ENCODE measurements around the gene PDP2.

PDP2 gene

GRCh38 chr16:66899310-66899944 lies 19.1 kb downstream of the PDP2 start:
- FAIRE-seq (no peak), DNase-seq (ENCODE audit: insufficient read length) (no peak)
- no peak for TF ChIP-seq TAF1 (IDR thresholded peaks at IDR 0.05; ENCODE audit: borderline replicate concordance, low read depth, low read length)
- TF ChIP-seq POLR2A (IDR thresholded peaks at IDR 0.05; ENCODE audit: low read depth, low read length), result no peak
- TF ChIP-seq POLR2AphosphoS5 (IDR thresholded peaks at IDR 0.05; ENCODE audit: low read depth, low read length), result no peak

GRCh38 chr16:66899945-66900710 lies 19.8 kb downstream of the PDP2 start:
- TF ChIP-seq POLR2AphosphoS5 (IDR thresholded peaks at IDR 0.05; ENCODE audit: low read depth, low read length), result no peak
- TF ChIP-seq TAF1 (IDR thresholded peaks at IDR 0.05; ENCODE audit: borderline replicate concordance, low read depth, low read length), result no peak
- no peak for TF ChIP-seq POLR2A (IDR thresholded peaks at IDR 0.05; ENCODE audit: low read depth, low read length)
- DNase-seq (ENCODE audit: insufficient read length) (no peak), FAIRE-seq (no peak)

- FAIRE-seq (no peak), DNase-seq (ENCODE audit: insufficient read length) (no peak)
- TF ChIP-seq POLR2AphosphoS5 (IDR thresholded peaks at IDR 0.05; ENCODE audit: low read depth, low read length) (no peak), POLR2A (IDR thresholded peaks at IDR 0.05; ENCODE audit: low read depth, low read length) (no peak), TAF1 (IDR thresholded peaks at IDR 0.05; ENCODE audit: borderline replicate concordance, low read depth, low read length) (no peak)
These were observed 20.6 kb downstream of the PDP2 start for GRCh38 chr16:66900721-66901441.

- FAIRE-seq (no peak), DNase-seq (ENCODE audit: insufficient read length) (no peak)
- TF ChIP-seq POLR2AphosphoS5 (IDR thresholded peaks at IDR 0.05; ENCODE audit: low read depth, low read length) (no peak), POLR2A (IDR thresholded peaks at IDR 0.05; ENCODE audit: low read depth, low read length) (no peak), TAF1 (IDR thresholded peaks at IDR 0.05; ENCODE audit: borderline replicate concordance, low read depth, low read length) (no peak)
These were observed 21.3 kb downstream of the PDP2 start for GRCh38 chr16:66901626-66902025.

GRCh38 chr16:66902648-66903543 lies 22.6 kb downstream of the PDP2 start:
- peak; percentile 6 for DNase-seq (ENCODE audit: insufficient read length)
- no peak for FAIRE-seq
- no peak for TF ChIP-seq TAF1 (IDR thresholded peaks at IDR 0.05; ENCODE audit: borderline replicate concordance, low read depth, low read length)
- TF ChIP-seq POLR2A (IDR thresholded peaks at IDR 0.05; ENCODE audit: low read depth, low read length), result no peak
- TF ChIP-seq POLR2AphosphoS5 (IDR thresholded peaks at IDR 0.05; ENCODE audit: low read depth, low read length), result no peak

GRCh38 chr16:66903544-66904427 lies 23.5 kb downstream of the PDP2 start:
- DNase-seq (ENCODE audit: insufficient read length) (peak; percentile 20), FAIRE-seq (no peak)
- no peak for TF ChIP-seq POLR2A (IDR thresholded peaks at IDR 0.05; ENCODE audit: low read depth, low read length)

GRCh38 chr16:66904428-66904845 lies 24.1 kb downstream of the PDP2 start:
- DNase-seq (ENCODE audit: insufficient read length), result peak; percentile 23
- no peak for FAIRE-seq
- TF ChIP-seq POLR2A (IDR thresholded peaks at IDR 0.05; ENCODE audit: low read depth, low read length) (no peak), TAF1 (IDR thresholded peaks at IDR 0.05; ENCODE audit: borderline replicate concordance, low read depth, low read length) (no peak), POLR2AphosphoS5 (IDR thresholded peaks at IDR 0.05; ENCODE audit: low read depth, low read length) (no peak)

- peak; percentile 5 for DNase-seq (ENCODE audit: insufficient read length)
- no peak for FAIRE-seq
- TF ChIP-seq POLR2AphosphoS5 (IDR thresholded peaks at IDR 0.05; ENCODE audit: low read depth, low read length) (no peak), POLR2A (IDR thresholded peaks at IDR 0.05; ENCODE audit: low read depth, low read length) (no peak), TAF1 (IDR thresholded peaks at IDR 0.05; ENCODE audit: borderline replicate concordance, low read depth, low read length) (no peak)
These were observed 24.7 kb downstream of the PDP2 start for GRCh38 chr16:66904846-66905632.

- TF ChIP-seq TAF1 (IDR thresholded peaks at IDR 0.05; ENCODE audit: borderline replicate concordance, low read depth, low read length) (no peak), POLR2AphosphoS5 (IDR thresholded peaks at IDR 0.05; ENCODE audit: low read depth, low read length) (no peak), POLR2A (IDR thresholded peaks at IDR 0.05; ENCODE audit: low read depth, low read length) (no peak)
- DNase-seq (ENCODE audit: insufficient read length), result peak; percentile 39
- FAIRE-seq, result no peak
These were observed 25.6 kb downstream of the PDP2 start for GRCh38 chr16:66905633-66906539.
